C1 segment of cervical spinal cord (tissue), 14 donors: ENCODE data around the gene ACBD6.

Experiments
- DNase-seq, 14 donors: peaks; one replicate each; lab custom pipeline; 2025; lab: John Stamatoyannopoulos, UW

Gene ACBD6

DNA sequence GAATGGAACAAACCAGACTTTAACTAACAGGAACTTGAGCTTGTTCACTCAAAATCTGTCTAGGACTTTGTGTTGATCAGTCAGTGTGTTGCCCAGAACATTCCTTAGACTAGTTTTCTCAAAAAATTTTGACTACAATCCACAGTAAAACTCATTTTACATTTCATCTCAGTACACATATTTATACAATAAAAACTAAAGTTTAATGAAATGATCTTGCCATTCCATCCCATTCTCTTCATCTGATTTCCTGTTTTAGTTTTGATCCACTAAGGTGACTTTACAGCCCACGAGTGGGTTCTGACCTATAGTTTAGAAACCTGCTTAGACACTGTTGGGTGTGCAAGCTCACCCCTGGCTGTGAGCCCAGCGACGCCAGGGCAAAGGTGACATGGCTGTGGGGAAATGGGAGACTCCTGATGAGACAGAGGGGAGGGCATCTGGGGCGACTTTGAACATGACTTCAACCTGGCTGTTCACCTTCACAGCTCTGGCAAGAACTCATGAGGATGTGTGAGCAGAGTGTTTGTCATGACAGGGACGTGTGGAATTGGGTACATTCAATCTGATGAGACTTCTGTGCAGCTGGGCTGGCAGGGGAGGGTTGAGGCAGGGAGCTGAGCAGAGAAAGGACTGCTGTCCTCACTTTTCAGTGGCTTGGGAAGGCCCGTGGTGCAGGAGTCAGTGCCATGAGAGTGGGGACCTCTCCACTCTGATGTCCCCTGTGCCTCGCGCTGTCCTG is 231.7 kb downstream of the ACBD6 start:
- no peak for DNase-seq

DNA sequence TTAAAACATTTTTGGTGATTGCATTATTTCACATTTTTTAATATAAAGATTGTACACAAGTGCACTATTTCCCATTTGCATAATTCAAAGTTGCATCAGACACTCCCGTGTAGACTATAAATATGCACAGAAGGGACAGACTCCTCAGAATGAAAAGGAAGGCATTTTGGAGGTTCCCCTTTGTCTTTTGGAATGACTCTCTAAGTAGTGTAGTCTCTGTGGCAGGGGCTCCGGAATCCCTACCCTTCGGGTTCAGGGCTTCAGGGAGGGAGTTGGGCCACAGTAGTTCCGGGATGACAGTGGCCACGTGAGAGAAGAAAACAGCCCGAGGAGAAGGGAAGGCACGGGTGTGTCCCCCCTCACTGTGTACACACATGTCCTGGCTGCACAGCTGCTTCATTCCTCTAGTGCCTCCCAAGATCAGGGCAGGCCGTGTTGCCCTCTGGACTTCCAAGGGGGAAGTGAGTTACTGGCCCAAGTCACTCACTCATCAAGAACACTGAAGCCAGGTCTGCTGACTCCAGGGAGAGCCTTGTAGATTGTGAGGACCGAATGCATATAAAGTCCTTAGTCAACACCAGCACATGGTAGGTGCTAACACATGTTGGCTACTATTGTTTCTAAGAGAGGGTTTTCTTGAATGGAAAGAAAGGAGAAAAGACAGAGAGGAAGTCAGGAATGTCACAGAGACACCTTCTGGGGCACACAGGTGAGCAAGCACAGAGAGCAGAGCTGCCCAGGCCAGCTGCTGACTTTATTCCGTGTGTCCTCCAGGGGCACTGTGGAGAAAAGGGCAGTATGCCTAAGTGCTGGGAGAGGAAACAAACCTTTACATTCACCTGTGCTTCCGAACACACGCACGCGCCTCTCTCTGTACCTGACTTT is 232.5 kb downstream of the ACBD6 start:
- DNase-seq: no peak

DNA sequence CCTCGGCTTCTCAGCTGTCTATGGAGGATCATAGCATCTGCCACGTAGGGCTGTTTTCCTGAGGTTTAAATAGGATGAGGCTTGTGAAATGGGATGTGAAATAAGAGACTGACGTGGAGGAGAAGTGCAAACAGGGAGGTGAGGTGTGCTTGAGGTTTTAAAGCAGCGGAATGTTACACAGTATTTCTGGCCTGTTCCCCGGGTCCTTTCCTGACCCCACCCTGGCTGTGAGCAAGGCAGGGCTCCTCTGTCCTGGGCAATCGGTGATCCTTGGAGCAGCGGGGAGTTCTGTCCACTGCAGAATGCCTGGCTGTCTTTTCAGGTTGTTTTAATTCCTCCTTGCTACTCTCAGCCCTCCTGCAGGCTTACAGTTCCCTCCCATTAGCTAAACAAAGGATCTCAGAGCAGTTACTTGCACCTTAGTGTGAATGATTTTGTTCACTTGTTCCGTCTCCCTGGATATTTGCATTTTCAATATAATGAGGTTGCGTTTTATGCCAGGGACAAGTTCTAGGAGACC is 233.8 kb downstream of the ACBD6 start:
- no peak for DNase-seq

DNA sequence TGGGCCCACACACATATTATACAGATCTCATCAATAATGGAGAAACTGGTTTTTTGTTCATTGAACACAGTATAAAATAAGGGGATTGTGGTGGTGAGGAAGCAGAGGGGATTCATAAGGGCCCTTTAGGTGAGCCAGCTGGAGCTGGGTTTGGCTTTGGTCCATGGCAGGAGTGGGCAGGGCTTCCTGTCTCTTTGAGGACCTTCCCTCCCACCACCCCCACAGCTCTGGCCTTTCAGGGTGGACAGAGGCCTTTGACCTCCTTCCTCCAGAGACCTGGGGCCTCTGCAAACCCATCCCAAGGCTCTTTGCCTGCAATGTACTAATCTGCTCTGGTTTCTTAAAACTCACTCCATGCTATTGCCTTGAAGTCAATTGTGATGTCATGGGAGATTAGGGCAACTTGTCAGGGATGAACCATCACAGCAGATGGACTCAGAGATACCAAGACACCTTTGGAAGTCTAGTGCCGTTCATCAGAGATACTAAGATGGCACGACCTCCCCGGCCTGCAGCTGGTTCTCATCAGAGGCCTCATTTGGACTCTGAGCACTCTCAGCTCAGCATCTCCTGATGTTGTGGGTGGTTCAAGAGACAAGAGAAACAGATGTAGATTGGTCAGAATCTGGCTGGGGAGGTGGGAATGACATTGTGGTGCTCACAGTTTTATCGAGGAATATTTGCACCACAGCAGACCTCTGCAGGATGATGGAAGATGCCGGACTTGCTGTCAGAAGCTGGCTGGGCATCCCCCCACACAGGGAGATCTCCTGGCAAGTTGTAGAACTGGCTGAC is 234.4 kb downstream of the ACBD6 start:
- no peak for DNase-seq

GRCh38 chr1:180267211-180267561 is 235.2 kb downstream of the ACBD6 start:
- no peak for DNase-seq

DNA sequence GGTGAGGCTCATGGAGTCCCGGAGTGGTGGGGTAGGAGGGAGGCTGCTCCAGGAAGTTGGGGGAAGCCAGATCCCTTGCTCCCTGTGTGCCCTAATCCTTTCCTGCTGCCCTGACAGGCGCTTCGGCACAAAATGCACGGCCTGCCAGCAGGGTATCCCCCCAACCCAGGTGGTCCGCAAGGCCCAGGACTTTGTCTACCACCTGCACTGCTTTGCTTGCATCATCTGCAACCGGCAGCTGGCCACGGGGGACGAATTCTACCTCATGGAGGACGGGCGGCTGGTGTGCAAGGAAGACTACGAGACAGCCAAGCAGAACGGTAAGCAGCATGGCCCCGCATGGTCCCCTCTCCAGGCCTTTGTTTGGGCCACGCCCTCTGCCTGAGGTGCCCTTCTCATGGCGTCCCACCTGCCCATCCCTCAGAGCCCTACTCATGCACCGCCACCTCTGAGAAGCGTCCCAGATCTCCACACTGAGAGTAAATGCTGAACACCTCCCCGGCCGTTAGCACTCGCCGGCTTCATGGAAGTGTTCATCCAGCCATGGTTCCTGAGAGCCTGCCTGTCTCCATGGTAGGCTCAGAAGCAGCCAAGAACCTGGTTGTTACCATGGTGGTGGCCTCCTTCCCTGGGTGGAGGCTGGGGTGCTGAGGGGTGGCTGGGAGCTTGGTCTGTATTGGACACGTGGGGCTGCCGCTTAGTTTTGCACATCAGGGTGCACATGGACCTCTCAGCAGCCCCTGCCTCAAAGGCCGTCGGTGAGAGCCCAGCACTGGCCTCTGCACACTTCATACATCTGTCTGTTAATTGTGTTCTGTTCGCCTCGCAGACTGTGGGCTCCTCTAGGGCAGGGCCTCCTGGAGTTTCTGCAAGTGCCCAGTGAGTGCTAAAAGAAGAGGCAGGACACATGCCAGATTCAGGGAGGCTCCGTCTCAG is 235.8 kb downstream of the ACBD6 start:
- DNase-seq: no peak

DNA sequence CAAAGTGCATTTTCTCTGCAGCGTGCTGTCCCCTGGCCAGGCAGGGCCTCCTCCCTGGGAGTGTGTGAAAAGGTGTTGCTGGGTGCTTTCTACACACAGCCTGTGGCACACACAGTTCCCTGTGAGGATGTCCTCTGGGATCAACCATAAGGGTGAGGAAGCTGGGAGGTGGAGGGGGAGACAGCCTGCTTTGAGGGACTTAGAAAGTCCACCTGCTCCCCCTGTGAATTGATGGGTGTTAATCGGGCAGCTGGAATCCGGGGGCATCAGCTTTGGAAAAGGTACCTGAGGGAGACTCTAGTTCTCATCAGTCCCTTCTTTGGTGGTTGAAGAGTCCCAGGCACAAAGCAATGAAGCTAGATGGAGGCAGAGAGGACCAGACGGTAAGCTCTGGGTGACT is 236.5 kb downstream of the ACBD6 start:
- DNase-seq: no peak

- DNase-seq: no peak
Measured at GRCh38 chr1:180265201-180265600, 237.2 kb downstream of the ACBD6 start.

- no peak for DNase-seq
Measured at GRCh38 chr1:180264595-180264994, 237.8 kb downstream of the ACBD6 start.

DNA sequence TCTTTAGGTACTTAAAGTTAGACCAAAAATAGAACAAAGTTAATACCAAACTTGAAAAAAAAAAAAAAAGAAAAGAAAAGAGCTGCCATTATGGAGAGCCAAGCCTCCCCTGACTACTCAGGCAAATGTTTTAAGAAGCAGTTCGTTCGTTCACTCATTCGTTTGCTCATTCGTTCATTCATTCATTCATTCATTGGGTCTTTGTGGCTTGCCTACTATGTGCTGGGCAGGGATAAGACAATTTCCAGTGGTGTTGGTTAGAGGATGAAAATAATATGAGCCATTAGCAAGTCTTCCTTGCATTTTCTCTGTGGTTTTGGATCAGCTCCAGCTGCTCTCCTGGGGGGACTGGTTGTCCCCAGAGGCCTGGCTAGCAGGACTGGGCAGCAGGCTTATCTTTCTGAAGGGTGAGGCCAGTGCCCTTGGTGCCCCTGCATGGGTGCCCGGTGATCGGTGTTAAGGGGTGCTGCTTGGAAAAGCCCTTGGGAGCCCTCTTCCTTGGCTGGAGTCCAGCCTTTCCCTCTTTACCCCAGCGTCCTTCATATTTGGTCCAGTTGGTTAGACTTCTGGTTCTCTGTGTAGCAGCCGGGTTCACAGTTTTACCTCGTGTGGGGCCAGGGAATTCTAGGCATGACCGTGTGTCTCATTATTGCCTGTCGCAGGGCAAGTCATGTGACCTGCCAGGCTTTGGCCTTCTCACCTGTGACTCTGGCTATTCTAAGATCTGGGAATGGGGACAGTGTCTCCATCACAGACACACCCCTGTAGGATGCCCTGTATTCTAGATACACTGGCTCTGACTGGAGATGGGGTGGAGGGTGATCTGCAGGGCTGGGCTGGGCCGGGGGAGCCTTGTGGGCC is 239.5 kb downstream of the ACBD6 start:
- DNase-seq: no peak

- DNase-seq: no peak
Measured at GRCh38 chr1:180261524-180262155, 240.7 kb downstream of the ACBD6 start.

DNA sequence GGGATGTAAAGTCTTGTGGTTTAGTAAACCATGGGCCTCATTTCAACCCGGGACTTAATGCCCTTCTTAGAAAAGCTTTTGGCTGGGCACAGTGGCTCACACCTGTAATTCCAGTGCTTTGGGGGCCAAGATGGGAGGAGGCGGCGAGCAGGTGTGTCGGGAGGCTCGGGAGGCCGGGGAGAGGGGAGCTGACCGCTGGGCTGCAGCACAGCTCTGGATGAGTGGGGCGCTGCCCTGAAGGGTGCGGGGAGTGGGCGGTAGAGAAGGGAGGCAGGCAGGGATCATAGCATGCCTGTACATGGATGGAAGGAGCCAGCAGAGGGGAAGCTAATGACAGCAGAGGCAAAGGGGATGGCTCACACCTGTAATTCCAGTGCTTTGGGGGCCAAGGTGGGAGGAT is 241.3 kb downstream of the ACBD6 start:
- no peak for DNase-seq

- DNase-seq: no peak
Measured at GRCh38 chr1:180260541-180260940, 241.8 kb downstream of the ACBD6 start.

- no peak for DNase-seq
Measured at GRCh38 chr1:180259431-180260338, 242.7 kb downstream of the ACBD6 start.

DNA sequence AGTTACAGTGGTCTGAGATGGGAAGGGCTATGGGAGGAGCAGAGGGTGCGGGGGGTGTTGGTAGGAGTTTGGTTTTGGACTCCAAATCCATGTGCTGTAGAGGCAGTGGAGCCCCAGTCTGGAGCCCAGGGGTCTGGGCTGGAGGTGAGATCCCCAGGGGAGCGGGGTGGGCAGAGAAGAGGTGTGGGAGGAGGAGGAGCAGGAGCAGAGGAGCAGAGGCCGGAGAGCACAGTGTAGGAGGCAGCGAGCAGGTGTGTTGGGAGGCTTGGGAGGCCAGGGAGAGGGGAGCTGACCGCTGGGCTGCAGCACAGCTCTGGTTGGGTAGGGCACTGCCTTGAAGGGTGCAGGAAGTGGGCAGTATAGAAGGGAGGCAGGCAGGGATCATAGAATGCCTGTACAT is 243.4 kb downstream of the ACBD6 start:
- no peak for DNase-seq

- no peak for DNase-seq
Measured at GRCh38 chr1:180258290-180258689, 244.1 kb downstream of the ACBD6 start.

DNA sequence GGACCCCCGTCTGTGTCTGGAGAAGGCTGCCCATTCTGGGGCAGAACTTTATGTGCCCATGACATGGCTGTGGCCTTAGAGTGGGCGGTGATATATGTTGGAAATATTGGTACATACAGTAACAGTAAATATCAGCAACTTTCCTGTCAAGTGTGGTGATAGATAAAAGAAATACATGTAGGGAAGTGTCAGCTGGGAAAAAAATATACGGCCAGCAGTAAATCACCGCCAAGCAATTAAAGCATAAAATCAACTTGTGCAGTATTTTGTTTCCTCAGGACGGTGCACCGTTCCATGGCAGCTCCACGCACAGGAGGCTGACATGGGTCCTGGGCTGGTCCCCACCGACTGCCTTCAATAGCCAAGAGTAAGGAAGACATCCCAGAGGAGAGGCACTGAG is 244.9 kb downstream of the ACBD6 start:
- no peak for DNase-seq

DNA sequence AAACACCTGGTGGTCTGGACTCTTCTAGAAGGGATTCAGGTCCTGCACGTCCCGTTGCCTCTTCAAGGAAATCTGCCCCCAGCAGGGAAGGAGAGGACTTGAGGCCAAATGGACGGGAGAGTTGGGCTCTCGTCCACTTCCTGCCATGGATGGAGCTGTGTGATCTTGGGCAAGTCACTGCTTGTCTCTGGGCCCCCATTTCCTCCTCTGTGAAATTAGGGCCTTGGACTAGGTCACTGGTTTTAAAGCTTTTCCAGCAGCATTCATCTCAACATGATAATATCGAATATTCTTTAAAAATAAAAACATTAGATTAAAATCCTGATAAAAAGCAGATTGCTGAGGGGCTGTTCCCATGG is 245.4 kb downstream of the ACBD6 start:
- no peak for DNase-seq
